Stimulated activated CD4-positive, alpha-beta T cell treated with anti-CD3 and anti-CD28 coated beads, Interleukin-15, amount 100 ng/mL, for 1 hour (primary cell): Measurements from ENCODE around the gene ZEB1.
"Not testable (repeated sequence)": the region's sequence is repeated elsewhere in the genome, so short reads cannot be mapped to it uniquely, and the experiment has no call there.

Experiments
- DNase-seq, 2 donors: peaks; one replicate each; pipeline ENCODE4 v3.0.0-alpha.2; 2020; ENCODE audit warnings: low read depth in 1 of 2, low spot score in 1 of 2

ZEB1 gene

DNA sequence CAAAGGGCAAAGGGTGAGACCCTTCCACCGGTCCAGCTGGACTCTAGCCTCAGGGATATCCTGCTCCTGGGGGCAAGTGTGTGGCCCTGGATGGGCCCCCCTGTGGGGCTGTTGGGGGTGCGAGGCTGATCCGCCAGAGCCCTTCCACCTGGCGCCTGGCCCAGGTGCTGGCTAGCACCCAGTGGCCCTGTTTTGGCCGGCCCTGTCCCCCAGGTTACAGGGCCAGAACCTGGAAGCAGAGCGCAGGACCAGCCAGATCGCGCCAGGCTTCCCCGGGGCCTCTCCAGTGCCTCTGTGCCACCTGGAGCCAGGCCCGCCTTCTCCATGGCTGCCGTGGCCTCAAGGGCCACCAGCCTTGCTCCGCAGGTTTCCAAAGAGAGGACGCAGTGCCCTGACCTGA lies 45.2 kb downstream of the ZEB1 start:
- DNase-seq: not testable (repeated sequence)

DNA sequence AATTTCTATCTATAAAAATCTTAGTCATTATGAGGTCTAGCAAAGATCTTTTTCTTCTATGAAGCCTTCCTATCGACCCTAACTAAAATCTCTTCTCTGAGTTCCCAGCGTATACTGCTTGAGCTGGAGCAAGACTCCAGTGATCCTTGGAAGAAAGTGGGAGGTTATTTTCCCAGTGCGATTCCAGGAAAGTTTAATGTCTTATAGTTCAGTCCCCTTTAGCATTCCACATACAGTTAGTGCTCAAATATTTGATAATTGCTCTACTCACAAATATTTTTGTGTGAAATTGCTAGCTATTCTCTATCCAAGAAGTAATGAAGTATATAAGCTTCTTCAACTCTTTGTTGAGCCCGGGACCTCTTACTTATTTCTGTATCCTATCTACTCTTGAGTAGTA lies 47.7 kb downstream of the ZEB1 start:
- DNase-seq: no peak

DNA sequence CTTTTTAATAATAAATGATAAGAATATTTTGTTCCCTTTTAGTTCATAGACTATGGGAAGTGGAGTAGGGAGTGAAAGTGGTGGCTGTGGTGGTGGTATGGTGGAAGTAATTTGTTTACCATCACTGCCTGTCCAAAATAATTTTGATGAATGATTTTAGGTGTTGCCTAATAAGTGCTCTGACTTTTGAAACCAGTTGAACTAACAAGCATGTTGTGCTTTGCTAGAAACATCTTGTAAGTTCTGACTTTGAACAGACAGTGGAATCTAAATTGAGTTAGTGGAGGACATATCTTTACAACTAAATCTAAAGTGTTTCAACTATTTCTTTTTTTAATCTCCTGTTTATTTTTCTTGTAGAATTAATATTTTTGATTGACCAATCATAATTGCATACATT lies 49.7 kb downstream of the ZEB1 start:
- DNase-seq: no peak

DNA sequence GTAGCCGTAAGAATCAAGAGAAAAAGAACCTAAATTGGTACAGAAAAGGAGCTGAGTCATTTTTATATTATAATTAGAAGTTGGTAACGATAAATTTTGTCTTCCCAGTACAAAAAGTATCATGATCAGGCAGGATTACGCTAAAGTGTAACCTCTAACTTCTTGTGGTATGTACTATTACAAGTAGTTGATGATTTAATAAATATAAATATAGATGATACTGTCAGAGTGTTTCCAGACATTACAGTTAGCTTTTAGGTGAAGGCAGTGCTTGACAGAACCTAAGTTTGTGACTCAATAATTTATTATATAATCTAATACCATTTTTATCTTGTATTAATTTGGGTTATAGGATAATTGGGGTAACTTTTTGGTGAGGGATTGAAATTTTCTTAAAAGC lies 53.4 kb downstream of the ZEB1 start:
- no peak for DNase-seq

DNA sequence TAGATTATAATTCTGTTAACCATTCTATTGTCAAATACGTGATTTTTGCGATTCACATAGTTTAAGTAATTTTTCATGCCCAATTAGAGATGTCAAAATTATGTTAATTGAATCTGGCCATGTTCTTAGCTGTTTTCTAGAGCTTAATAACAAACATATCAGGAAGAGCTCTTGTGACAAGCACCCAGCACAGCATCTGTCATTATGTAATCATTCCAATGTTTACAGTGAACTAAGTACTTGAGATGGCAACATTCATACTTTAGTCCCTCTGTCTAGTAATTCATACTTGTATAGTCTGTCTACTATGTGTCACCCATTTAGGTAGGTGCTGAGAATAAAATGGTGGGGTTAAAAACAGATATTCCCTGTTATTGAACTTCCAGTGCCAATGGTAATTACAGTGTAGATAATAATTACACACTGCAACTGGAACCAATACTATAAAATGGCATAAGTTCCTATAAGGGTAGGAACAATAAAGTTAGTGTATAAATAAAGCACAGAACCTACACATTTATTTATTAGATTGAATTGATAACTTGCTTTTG lies 55.2 kb downstream of the ZEB1 start:
- no peak for DNase-seq

DNA sequence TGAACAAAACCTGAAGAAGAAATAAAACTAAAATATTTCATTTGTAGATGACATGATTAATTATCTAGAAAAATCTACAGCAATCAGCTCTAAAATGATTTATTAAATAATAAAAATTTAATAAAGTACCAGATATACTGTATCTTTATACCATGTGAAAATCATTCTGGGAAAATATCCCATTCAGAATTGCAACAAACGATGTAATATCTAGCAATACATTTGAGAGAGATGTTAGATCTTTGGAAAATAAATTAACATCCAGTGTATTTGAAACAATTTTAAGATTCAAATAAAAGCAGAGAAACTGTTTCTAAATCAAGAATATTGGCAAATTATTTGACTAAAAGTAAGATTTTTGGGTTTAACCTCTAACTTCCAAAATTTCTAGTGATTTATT lies 62.2 kb downstream of the ZEB1 start:
- no peak for DNase-seq

DNA sequence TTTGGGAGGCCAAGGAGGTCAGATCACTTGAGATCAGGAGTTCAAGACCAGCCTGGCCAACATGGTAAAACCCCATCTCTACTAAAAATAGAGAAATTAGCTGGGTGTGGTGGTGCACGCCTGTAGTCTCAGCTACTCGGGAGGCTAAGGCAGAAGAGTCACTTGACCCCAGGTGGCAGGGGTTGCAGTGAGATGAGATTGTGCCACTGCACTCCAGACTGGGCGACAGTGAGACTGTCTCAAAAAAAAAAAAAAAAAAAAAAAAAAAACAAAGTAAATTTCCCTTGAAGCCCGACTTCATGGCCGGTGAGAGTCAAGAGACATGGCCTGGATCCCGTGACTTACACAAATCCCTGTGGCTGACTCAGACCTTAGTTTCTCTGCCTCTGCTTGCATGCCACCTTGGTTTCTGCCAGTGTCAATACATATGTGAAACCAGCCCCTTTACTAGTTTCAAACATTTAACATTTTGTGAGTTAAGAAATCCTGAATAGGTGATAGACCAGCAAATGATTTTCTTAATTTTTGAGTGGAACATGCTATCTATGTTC lies 62.8 kb downstream of the ZEB1 start:
- no peak for DNase-seq

DNA sequence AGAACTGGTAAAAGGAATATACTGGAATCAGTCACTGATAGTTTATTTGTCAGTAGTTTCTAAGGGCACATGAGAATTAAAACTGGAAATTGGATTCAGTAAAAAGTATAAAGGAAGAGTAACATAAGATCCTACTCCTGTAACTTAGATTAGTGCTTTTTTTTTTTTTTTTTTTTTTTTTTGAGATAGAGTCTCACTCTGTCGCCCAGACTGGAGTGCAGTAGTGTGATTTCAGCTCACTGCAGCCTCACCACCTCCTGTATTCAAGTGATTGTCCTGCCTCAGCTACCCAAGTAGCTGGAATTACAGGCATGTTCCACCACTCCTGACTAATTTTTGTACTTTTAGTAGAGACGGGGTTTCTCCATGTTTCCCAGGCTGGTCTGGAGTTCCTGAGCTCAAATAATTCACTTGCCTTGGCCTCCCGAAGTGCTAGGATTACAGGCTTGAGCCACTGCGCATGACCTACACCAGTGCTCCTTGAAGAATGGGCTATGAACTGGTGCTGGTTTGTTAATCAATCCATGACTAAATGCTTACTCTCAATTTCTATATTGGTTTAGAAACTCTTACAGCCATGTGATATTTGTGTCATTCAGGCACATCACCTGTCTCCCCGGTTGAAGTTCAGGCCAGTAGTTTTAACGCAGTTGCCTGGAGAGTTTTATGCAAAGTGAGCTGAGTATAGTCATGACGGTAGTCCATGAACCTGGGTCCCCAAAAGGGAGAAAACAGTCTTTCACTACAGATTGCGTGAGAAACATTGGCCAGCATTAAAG lies 65.0 kb downstream of the ZEB1 start:
- no peak for DNase-seq

DNA sequence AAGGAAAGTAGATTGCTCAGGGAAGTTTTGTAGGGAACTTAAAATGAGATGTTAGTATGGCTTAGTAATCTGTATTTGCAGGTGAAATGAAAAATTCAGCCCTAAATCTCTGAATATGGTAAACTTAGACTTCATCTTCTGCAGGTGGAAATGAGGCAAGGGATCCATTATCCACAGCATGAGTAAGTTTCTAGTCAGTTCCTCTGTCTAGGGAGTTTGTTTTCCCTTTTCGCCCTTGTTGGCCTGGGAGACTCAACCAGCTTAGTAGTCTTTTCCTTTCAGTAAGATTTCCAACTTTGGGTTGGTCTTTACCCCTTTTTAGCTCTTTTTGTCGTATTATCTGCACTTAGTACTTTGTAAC lies 65.6 kb downstream of the ZEB1 start:
- DNase-seq: no peak

DNA sequence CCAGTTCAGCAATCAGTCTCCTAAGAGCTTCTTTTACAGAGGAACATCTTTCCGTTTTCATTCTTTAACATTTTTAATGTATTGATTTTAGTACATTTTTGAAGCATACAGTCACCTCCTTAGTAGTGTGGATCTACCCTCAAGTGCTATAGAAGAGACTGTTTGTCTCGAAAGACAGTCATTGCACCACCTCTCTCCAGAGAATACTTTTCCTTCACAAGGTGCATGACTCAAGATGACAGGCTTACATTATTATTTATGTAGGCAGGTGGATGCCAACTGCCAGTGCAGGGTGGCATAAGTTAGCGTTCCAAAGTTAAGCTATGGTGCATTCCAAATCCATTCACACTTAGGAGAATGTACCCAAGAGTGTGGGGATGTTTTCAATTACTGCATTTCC lies 71.8 kb downstream of the ZEB1 start:
- no peak for DNase-seq

DNA sequence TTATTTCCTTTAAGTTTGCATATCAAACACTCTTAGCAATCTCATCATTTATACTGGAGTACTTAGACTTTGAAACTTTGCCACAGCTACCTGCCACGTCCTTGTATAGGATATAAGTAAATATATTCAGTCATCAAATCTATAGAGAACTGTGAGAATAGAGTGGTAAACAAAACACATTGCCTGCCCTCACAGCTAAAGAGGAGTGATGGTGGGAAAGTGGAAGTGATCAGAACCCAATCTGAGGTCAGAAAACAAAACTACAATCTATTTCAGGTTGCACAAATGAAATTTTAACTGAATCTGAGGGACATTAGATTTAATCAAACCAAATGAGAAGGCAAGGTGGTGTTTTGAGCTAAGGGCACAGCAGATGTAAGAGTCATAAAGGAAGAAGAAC lies 74.8 kb downstream of the ZEB1 start:
- no peak for DNase-seq

DNA sequence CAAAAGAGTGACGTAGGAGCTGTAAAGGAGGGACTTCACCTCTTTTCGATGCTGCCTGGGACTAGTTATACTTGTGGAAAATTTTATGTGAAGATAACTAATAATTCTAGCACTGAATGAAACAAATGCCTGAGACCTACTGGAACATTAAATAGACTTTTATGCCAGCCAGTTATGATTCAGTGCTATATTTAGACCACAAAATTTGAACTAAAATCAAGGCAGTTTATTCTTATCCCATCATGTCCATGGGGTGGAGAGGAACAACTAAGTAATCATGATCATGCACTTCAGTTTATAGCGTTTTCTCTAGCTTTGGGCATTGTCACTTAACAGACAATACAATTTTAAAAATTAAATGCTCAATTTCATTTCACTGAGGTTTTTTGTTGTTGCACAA lies 76.7 kb downstream of the ZEB1 start:
- DNase-seq: no peak

DNA sequence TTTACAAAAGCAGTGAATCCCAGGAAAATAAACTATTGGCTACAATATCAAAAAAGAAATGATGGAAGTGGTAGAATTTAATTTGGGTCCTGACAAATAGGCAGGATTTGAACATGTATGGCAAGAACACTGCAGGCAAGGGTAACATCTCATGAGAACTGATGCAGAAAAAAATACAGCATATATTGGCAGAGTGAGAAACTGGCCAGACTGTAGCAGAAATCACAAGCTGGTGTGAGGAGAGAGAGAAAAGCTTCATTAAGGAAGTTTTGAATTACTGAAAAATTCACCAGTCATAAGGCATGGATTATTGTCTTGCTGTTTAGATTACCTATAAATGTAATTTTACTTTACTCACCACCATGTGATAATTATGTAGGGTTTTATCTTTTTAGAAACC lies 77.4 kb downstream of the ZEB1 start:
- DNase-seq: no peak

DNA sequence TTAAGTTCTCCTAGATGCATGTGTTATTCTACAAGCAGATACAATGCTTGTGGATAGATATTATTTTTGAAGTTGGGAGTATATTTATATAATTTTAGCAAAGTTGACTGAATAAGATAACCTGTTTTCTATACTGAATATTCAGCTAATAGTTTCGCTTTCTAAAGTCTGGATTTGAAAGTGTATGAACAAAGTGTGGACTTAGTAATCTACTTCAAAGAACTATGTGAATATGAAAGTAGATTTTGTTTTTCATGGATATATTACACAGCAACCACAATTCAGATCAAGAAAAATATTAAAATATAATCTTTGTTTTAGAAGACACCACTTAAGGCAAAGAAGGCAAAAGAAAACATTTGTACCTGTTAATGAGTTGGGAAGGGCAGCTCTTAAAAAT lies 78.8 kb downstream of the ZEB1 start:
- DNase-seq: no peak

DNA sequence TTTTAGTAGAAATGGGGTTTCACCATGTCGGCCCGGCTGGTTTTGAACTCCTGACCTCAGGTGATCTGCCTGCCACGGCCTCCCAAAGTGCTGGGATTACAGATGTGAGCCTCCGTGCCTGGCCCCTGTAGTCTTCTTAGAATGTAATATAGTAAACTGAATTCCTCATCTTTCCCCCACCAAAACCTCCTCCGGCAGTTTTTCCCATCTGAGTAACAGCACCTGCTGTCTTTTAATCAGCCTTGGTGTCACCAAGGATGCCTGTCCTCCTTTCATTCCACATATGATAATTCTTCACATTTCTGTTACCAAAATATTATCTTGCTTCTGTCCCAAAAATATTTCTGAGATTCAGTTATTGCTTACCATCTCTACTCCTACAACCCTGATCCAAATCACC lies 80.2 kb downstream of the ZEB1 start:
- no peak for DNase-seq

DNA sequence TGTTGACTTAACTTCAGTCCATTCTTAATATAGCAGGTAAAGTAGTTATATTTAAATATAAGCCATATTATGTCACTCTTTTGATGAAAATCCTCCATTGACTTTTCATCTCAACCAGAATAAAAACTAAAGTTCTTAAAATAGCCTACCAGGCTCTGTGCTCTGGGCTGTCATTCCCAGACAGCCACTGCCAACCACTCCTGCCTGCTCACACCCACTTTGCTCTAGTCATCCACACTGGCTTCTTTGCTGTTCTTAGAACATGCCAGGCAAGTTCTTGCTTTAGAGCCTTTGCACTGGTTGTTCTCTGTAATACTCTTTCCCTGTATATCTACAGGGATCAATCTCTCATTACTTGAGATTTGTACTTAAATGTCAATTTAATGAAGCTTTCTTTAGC lies 80.6 kb downstream of the ZEB1 start:
- no peak for DNase-seq

DNA sequence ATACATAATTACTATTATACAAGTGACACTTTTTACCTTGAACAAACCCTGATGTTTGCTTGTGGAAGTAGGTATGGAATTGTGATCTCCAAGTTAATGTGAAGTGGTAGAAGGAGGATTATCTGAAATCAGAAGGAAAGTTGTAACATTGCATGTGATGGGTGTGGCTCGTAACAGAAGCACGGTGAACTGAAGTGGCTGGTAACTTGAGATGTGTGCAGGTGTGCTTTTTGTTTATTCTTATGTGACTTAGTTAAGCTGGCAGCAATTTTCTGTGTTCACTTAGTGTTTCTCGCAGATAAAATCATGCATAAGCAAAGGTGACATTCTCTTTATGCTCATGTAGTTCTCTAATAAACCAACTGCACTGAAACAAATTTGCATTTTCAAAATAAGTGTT lies 82.3 kb downstream of the ZEB1 start:
- no peak for DNase-seq

DNA sequence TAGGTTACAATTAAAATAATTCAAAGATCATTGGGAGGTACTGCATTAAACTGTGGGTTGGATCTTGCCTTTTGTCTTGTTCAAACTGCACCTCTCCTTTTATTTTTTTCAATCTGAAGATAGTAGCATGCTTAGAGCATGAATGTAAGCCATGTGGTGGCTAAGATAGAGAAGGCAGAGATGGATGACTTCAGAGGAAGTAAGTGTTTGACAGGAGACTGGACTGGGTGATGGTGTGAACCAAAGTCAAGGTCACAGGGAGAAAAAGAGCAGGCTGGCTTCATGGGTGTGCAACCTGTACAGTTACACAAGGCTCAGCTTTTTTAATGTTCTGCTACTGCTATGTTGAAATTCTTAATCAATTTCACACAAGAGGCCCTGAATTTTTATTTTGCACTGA lies 85.6 kb downstream of the ZEB1 start:
- DNase-seq: no peak

DNA sequence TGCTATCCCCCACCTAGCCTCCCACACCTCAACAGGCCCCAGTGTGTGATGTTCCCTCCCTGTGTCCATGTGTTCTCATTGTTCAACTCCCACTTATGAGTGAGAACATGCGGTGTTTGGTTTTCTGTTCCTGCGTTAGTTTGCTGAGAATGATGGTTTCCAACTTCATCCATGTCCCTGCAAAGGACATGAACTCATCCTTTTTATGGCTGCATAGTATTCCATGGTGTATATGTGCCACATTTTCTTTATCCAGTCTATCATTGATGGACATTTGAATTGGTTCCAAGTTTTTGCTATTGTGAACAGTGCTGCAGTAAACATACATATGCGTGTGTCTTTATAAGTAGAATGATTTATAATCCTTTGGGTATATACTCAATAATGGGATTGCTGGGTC lies 86.8 kb downstream of the ZEB1 start:
- not testable (repeated sequence) for DNase-seq

DNA sequence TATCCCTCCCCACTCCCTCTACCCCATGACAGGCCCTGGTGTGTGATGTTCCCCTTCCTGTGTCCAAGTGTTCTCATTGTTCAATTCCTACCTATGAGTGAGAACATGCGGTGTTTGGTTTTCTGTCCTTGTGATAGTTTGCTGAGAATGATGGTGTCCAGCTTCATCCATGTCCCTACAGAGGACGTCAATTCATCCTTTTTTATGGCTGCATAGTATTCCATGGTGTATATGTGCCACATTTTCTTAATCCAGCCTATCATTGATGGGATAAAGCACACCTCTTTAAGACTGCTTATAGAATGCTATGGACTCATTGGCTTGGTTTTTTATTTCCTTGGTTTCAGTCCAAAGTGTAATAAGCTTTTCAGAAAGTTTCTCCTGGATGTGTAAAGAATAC lies 93.4 kb downstream of the ZEB1 start:
- DNase-seq: not testable (repeated sequence)

DNA sequence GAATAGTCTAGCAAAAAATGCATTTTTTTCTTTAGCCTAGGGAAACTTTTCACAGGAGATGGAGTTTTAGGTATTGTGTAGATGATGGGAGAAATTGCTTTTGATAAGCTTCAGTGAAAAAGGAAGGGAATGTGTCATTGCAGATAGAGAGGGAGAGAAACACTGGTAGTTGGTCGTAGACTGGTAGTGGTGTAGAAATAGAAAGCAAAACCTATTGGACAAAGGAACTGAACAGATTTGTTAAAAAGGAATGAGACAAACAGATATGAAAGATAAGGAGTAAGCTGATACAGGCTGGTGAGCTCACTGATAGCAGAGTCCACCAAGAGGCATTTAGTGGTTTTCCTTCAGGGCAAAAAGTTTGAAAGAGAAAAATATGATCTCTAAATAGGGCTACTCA lies 94.3 kb downstream of the ZEB1 start:
- DNase-seq: no peak

DNA sequence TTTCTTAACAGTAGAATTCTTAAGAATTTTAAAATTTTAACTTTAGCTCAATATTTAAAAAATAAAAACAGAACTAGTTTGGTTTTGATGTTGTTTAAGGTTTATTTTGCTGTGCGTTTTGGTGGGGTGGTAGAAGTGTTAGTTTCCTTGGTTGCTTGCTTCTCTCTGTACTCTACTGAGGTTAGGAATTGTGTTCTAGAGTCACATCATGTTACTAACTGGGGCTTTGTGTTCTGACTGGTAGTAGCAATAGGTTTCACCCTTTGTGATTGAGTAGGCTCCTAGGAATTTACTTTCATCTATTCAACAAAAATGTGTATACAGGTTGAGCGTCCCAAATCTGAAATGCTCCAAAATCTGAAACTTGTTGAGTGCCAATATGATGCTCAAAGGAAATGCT lies 99.5 kb downstream of the ZEB1 start:
- DNase-seq: no peak

DNA sequence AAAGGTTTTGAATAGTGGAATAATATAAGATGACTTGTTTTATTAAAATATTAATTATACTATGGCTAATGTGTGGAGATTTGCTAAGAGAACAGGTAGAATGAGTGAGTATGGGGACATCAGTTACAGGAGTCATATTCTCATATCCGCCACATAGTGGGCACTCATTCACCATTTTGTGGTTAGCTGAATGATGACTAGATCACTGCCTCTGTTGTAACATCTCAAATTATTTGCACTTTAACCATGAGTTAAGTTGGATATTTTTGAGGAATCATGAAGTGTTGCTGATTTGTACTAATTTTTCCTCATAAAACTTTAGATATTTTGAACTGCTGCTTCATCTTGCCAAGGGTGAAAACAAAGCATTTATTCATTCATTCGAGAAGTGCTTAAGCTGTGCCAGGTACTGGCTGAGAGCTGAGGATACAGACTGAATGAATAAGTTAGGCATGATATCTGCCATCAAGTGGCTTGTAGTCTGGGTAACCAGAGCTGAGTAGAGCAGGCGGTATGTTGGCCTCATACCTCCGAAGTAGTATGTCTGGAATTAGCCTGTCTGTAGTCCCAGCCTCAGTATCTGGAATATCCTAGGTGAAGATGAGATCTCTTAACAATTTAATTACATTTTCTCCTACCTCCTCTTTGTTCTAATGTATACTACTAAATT lies 100.5 kb downstream of the ZEB1 start:
- no peak for DNase-seq
